Suprapubic skin (tissue), 4 donors: ENCODE data around the gene ABHD2. TPM values are rescaled to one million over a fixed set of nuclear protein-coding genes. Genes with fewer than 3 reads are reported as not detected.

Experiments
- DNase-seq, 2 donors: peaks; one replicate each; pipeline ENCODE4 v3.0.0-alpha.2; 2019; ENCODE audit warnings: low spot score in 2 of 2
- H3K27ac ChIP-seq: fragments of 200-600 bp; sonication (generic); one replicate; pipeline ENCODE4 v1.5.1; 2019
- H3K27me3 ChIP-seq: fragments of 200-600 bp; sonication (generic); one replicate; pipeline ENCODE4 v1.5.1; 2019
- H3K36me3 ChIP-seq: fragments of 200-600 bp; sonication (generic); one replicate; pipeline ENCODE4 v1.5.1; 2019
- H3K4me1 ChIP-seq: fragments of 200-600 bp; sonication (generic); one replicate; pipeline ENCODE4 v1.5.1; 2019
- H3K4me3 ChIP-seq: fragments of 200-600 bp; sonication (generic); one replicate; pipeline ENCODE4 v1.5.1; 2019; ENCODE audit warnings: mild to moderate bottlenecking
- H3K9me3 ChIP-seq: fragments of 200-600 bp; sonication (generic); one replicate; pipeline ENCODE4 v1.5.1; 2019
- EP300 ChIP-seq: sonication (generic); formaldehyde crosslinking; IDR thresholded peaks from one replicate; pipeline ENCODE4 v1.6.1; 2017; ENCODE audit warnings: antibody characterized with exemption
- POLR2A ChIP-seq, 2 donors: fragments of 450-650 bp; IDR thresholded peaks; one replicate each; pipeline ENCODE4 v1.6.1; 2017; ENCODE audit warnings: antibody characterized with exemption in 2 of 2, mild to moderate bottlenecking in 2 of 2, moderate library complexity in 2 of 2
- POLR2AphosphoS5 ChIP-seq, 3 donors: sonication (generic); formaldehyde crosslinking; IDR thresholded peaks; one replicate each; pipeline ENCODE4 v1.6.1; 2017; ENCODE audit warnings: antibody characterized with exemption in 3 of 3
- WGBS: methylation state at CpG from one replicate; pipeline ENCODE4 v1.1.5; 2018; 5-methylcytosine and 5-hydroxymethylcytosine counted together
- total RNA-seq, 4 donors: library from RNA; depleted of rRNA; stranded (reverse); fragments of >200 nt; gene quantifications; one replicate each; pipeline ENCODE4 v1.1.0, GENCODE V29; 2016
- TF ChIP-seq, protein P1 (sequence below), 2 donors: fragments of 200-600 bp in 1 of 2; fragments of 450-650 bp in 1 of 2; sonication (generic) in 1 of 2; IDR thresholded peaks; one replicate each; pipeline ENCODE4 v1.5.1; 2016 to 2019; ENCODE audit warnings: antibody characterized with exemption in 2 of 2, mild to moderate bottlenecking in 1 of 2, moderate library complexity in 1 of 2

ABHD2 gene
- total RNA-seq, 4 donors from 2014 or later = 38.0 to 78.0 (median 63.2) TPM

DNA sequence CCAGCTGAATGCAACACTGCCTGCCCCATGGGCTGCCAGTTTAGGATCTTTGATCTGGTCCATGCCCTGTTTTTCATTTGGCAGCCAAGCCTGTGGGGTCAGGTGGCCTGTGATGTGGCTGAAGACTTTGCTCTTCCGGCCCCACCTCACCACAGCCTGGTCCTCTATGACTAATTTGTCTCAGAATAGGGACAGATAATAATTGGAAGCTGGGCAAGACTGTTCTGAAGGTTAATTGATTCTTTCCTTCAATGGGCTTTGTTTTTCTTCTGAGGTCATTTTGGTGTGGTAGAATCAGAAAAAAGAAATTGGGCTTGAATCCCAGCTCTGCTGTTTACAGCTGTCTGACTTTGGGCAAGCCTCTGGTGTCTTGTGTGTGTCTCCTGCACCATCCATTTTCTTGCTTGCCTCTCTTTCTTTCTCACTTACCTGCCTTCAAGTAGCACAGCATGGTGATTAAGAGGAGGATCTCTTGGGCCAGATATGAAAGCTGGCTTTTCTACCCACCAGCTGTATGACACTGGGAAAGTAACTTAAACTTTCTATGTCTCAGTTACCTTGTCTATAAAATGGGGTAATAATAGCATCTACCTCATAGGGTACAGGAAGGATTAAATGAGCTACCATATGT lies 24.2 kb downstream of the ABHD2 start:
- Histone ChIP-seq H3K27me3 (no peaks in the 10 kb centered on the region), H3K36me3 (peaks cover 12% of the 10 kb centered on the region), H3K4me1 (peaks cover 49% of the 10 kb centered on the region), H3K9me3 (no peaks in the 10 kb centered on the region), H3K27ac (peak overlapping the region; percentile 58), H3K4me3 (no peak overlapping the region)
- WGBS = 29% methylated on average over 1 of the region's 1 CpG
- no peak for TF ChIP-seq POLR2A (IDR thresholded peaks at IDR 0.05)
- TF ChIP-seq, protein P1, sequence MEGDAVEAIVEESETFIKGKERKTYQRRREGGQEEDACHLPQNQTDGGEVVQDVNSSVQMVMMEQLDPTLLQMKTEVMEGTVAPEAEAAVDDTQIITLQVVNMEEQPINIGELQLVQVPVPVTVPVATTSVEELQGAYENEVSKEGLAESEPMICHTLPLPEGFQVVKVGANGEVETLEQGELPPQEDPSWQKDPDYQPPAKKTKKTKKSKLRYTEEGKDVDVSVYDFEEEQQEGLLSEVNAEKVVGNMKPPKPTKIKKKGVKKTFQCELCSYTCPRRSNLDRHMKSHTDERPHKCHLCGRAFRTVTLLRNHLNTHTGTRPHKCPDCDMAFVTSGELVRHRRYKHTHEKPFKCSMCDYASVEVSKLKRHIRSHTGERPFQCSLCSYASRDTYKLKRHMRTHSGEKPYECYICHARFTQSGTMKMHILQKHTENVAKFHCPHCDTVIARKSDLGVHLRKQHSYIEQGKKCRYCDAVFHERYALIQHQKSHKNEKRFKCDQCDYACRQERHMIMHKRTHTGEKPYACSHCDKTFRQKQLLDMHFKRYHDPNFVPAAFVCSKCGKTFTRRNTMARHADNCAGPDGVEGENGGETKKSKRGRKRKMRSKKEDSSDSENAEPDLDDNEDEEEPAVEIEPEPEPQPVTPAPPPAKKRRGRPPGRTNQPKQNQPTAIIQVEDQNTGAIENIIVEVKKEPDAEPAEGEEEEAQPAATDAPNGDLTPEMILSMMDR (IDR thresholded peaks at IDR 0.05) = no peak
- no peak for TF ChIP-seq EP300
- no peak for TF ChIP-seq POLR2AphosphoS5 (IDR thresholded peaks at IDR 0.05)
- no peak for DNase-seq

DNA sequence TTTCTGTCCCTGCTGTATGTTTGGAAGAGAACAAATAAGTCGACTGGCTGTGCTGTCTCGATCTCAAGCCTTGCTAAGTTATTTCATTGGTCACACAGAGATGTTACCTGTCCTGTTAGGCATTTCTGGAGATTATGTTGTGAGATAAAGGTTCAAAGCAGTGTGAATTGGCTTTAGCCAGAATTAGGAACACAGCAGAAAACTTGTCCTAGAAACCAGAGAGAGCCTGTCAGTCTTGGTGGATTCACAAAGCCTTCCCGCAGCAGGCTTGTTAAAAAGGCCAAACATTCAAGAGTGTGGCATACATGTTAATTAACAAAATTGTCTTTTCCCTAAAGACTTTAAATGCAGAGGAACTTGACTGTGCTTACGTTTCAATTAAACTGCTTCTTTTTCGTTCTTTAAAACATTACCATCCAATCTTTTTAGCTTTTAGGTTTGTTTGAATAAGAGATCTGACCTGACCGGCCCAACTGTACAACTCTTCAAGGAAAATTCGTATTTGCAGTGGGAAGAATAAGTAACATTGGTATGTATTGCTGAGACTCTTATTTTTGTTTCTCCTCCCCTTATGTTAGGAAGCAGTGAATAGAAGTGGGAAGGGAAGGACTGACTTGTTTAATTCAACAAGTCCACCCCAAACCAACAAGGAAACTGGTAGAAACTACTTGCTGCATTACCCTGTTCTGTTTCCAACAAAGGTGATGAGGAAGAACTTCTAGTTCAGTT lies 25.2 kb downstream of the ABHD2 start:
- Histone ChIP-seq H3K36me3 (peaks cover 22% of the 10 kb centered on the region), H3K27me3 (no peaks in the 10 kb centered on the region), H3K4me1 (peaks cover 51% of the 10 kb centered on the region), H3K27ac (peak overlapping the region; percentile 58), H3K9me3 (no peaks in the 10 kb centered on the region), H3K4me3 (no peak overlapping the region)
- 84% methylated on average over 7 of the region's 7 CpGs for WGBS
- TF ChIP-seq POLR2A (IDR thresholded peaks at IDR 0.05) = no peak
- no peak for TF ChIP-seq EP300
- TF ChIP-seq, protein P1 (IDR thresholded peaks at IDR 0.05) = no peak
- no peak for TF ChIP-seq POLR2AphosphoS5 (IDR thresholded peaks at IDR 0.05)
- DNase-seq = no peak

DNA sequence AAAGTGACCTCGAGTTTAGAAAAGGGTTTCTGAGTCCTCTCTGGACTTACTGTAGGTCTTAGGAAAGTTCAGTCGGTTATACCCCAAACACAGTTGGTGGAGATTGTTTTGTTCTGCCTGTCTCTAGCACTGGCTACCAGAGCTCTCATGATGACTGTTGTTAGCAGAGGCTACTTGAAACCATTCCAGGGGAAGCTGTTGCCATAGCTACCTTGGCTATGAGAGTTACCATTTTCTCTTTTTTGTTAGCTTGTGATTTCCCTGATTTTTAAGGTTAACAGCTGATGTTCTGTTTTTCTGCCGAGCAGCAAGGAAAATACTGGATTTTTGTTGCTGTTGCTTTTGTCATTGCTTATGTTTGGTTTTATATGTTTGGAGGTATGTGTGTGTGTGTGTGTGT lies 26.7 kb downstream of the ABHD2 start:
- WGBS = 65% methylated on average over 3 of the region's 3 CpGs
- Histone ChIP-seq H3K9me3 (no peaks in the 10 kb centered on the region), H3K4me1 (peaks cover 63% of the 10 kb centered on the region), H3K4me3 (no peak overlapping the region), H3K27me3 (no peaks in the 10 kb centered on the region), H3K27ac (peak overlapping the region; percentile 27), H3K36me3 (peaks cover 28% of the 10 kb centered on the region)
- TF ChIP-seq POLR2A (IDR thresholded peaks at IDR 0.05) (no peak), POLR2AphosphoS5 (IDR thresholded peaks at IDR 0.05) (no peak), EP300 (no peak)
- TF ChIP-seq, protein P1 (IDR thresholded peaks at IDR 0.05) = no peak
- no peak for DNase-seq

DNA sequence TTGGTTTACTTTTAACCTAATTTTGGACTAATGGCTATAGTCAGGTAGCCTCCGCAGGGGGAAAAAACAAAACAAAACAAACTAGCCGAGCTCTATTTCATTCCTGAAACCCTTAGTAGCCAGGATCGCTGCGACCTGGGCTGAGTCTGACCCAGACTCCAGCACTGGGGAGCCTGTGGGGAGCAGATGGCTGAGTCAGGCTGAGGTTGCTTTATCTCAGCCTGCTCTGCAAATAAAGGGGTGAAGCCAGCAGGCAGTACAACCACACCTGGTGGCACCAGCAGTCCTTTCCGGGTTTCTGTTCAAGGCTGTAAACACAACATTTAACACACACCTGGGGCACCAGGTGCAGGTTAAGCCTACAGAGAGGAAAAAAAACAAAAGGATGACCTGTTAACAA lies 27.3 kb downstream of the ABHD2 start:
- Histone ChIP-seq H3K4me3 (no peak overlapping the region), H3K4me1 (peaks cover 64% of the 10 kb centered on the region), H3K27ac (peak overlapping the region; percentile 27), H3K36me3 (peaks cover 28% of the 10 kb centered on the region), H3K27me3 (no peaks in the 10 kb centered on the region), H3K9me3 (no peaks in the 10 kb centered on the region)
- TF ChIP-seq POLR2A (IDR thresholded peaks at IDR 0.05) = no peak
- DNase-seq = no peak
- WGBS = 86% methylated on average over 5 of the region's 5 CpGs

DNA sequence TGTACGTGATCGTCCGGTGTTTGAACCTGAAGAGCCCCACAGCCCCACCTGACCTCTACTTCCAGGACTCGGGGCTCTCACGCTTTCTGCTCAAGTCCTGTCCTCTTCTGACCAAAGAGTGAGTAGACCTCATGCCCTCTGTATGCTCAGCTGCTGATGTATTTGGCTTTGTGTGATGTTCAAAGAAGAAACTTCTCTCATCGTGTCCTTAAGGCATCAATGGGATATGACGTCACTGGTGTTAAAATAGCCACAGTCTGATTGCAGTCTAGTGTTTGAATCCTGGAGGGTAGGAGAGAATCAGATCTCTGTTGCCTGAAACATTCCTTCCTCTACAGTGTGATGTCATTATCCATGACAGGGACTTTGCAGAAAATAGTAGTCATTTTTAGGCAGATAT lies 28.1 kb downstream of the ABHD2 start:
- H3K4me1 ChIP-seq = peaks cover 73% of the 10 kb centered on the region
- WGBS = 96% methylated on average over 7 of the region's 7 CpGs

More for the DNA sequence above, 28.1 kb downstream of the ABHD2 start:
- H3K36me3 ChIP-seq = peaks cover 28% of the 10 kb centered on the region
- no peaks in the 10 kb centered on the region for H3K9me3 ChIP-seq
- no peak overlapping the region for H3K4me3 ChIP-seq
- no peak for DNase-seq
- no peaks in the 10 kb centered on the region for H3K27me3 ChIP-seq
- no peak overlapping the region for H3K27ac ChIP-seq
- TF ChIP-seq POLR2AphosphoS5 (IDR thresholded peaks at IDR 0.05) = no peak
- TF ChIP-seq EP300 = no peak
- no peak for TF ChIP-seq POLR2A (IDR thresholded peaks at IDR 0.05)
- TF ChIP-seq, protein P1 (IDR thresholded peaks at IDR 0.05) = no peak
